Astrocyte of the hippocampus (primary cell): Measurements from ENCODE around the gene OSBPL2.
A peak's percentile ranks its signal among the peaks of the same experiment; 100 is the strongest.

ENCODE experiments used
- DNase-seq: peaks from one replicate; pipeline ENCODE4 v3.0.0; 2011; ENCODE audit warnings: low read depth, low spot score

The OSBPL2 gene

GRCh38 chr20:62237801-62238568, at the start of gene OSBPL2:
Gene OSBPL2 (plus strand): TSS chr20:62238521. CDS start chr20:62256185, 17,664 bp downstream.
- peak; percentile 100 for DNase-seq

GRCh38 chr20:62190639-62191411, 47.5 kb upstream of the OSBPL2 start:
- no peak for DNase-seq

DNA sequence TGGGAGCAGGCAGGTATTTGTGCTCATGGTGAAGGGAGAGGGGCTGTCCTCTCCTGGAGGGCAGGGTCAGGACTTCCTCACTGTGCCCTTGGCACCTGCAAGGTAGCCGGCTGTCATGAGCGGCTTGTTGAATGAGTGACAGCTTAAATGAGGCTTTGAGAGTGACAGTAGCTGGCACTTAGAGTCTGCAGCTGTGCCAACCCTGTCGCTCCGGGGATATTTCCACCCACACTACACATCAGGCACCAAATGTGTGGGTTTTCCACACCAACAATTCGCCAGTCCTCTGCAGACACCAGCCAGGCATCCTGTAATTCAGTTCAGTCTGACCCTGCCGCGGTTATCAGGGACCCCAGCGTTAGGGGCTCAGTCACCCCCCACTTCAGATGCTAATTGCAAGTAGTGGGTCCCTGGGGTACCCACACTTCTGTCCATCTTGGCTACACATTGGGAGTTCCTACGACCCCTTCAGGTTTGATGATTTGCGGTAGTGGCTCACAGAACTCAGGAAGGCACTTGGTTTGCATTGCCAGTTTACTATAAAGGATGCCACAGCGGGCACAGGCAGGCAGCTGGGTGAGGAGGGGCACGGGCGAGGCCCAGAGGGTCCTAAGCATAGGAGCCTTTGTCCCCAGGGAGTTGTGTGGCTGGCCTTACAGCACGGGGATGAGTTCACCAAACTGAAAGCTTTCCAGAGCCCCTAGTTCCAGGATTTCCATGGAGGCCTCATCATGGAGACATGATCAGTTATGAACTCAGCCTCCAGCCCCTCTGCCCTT, 46.4 kb upstream of the OSBPL2 start:
- DNase-seq: no peak

GRCh38 chr20:62192635-62193034, 45.7 kb upstream of the OSBPL2 start:
- no peak for DNase-seq

- no peak for DNase-seq
Measured at GRCh38 chr20:62193079-62194025, 45.0 kb upstream of the OSBPL2 start.

- no peak for DNase-seq
Measured at GRCh38 chr20:62195075-62195405, 43.3 kb upstream of the OSBPL2 start.

DNA sequence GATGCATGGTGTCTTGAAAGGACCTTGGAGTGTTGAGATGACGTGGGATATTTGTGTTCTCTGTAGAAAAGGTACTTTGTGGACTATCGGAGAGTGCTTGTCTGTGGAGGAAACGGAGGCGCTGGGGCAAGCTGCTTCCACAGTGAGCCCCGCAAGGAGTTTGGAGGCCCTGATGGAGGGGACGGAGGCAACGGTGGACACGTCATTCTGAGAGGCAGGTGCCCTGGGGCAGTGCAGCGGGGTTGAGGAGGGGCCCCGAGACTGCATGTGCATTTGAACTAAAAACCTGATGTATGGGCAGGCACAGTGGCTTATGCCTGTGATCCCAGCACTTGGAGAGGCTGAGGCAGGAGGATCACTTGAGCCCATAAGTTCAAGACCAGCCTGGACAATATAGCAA, 42.6 kb upstream of the OSBPL2 start:
- no peak for DNase-seq

DNA sequence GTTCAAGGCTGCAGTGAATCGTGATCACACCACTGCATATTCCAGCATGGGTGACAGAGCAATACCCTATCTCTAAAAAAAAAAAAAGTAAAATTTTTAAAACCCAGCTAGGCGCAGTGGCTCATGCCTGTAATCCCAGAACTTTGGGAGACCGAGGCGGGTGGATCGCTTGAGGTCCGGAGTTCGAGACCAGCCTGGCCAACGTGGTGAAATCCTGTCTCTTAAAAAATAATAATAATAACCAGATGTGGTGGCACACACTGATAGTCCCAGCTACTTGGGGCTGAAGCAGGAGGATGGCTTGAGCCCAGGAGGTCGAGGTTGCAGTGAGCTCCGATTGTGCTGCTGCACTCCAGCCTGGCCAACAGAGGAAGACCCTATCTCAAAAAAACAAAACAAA, 42.0 kb upstream of the OSBPL2 start:
- no peak for DNase-seq

- DNase-seq: no peak
Measured at GRCh38 chr20:62197311-62197710, 41.0 kb upstream of the OSBPL2 start.

DNA sequence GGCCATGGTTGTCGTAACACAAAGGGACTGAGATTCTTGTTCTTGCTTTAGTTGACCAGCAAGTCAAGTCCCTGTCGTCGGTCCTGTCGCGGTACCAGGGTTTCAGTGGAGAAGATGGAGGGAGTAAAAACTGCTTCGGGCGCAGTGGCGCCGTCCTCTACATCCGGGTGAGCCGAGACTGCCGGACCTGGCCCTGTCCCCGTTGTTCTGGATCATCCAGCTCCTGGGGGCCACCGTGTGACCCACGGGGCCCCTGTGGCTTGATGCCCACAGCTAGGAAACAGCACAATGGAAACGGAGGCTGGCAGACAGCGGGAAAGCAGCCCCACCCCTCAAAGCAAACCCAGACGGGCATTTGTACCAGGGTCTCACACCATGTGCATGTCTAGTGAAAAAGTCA, 40.5 kb upstream of the OSBPL2 start:
- no peak for DNase-seq

DNA sequence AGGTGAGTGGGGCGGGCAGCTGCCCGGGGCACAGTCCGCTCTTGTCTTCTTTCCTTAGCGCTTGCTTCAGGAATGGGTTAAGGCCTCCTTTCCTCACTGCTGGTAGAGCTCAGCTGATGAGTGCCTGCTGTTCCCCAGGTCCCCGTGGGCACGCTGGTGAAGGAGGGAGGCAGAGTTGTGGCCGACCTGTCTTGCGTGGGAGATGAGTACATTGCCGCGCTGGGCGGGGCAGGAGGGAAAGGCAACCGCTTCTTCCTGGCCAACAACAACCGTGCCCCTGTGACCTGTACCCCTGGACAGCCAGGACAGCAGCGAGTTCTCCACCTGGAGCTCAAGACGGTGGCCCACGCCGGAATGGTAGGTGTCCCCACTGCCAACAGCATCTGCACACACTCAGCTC, 39.8 kb upstream of the OSBPL2 start:
- DNase-seq: no peak

- no peak for DNase-seq
Measured at GRCh38 chr20:62198931-62199330, 39.4 kb upstream of the OSBPL2 start.

DNA sequence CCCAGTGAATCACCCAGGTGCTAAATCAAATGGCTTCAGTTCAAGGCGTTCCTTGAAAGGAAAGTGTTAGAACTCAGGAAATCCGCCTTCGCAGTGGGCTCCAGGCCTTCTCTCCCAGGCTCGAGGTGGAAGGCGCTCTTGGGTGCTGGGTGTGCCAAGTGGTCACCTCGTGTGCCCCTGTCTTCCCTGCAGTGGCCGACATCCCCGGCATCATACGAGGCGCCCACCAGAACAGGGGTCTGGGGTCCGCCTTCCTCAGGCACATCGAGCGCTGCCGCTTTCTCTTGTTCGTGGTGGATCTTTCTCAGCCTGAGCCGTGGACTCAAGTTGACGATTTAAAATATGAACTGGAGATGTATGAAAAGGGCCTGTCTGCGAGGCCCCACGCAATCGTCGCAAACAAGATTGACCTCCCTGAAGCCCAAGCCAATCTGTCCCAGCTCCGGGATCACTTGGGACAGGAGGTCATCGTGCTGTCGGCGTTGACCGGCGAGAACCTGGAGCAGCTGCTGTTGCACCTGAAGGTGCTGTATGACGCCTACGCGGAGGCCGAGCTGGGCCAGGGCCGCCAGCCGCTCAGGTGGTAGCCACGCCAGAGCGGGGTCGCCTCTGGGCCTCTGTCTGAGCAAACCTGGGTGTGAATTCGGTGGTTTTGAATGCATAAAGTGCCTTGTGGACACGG, 37.7 kb upstream of the OSBPL2 start:
- no peak for DNase-seq

DNA sequence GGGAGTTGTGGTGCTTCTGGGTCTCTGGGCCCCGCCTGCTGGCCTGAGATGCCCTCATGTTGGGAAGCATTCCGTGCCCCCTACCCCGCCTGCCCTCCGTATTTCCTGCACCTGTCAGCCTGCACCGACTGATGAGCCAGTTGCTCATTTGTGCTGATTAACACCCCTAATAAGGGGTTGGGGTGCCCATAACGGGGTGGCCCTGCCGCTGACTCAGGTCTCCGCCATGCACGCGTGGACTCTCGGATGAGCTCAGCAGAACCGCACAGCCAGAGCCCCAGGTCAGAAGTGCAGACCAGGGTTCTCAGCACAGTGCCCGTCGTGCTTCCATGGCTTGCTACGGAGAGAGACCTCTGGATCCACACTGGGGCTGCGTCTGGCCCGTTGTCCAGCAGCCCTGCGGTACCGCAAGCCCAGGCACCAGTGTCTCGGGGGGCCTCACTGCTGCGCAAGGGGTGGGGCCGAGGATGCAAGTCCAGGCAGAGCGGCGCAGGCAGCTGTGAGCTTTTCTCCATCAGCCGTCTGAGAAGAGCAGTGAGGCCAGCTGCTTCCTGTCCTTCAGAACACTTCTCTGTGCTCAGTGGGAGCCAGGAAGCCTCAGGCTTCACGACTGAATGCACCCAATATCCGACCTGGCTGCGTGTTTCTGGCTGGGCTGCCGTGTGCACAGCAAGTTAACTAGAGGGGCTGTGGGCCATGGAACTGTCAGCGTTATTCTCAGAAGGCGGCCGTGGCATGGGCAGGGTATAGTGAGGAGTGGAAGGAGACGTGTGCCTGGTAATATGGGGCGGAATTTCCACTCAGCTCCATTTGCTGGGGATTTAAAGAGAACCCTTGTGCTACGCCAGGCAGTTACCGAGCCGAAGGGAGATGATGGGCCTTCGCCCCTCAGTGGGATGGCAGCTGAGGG, 36.9 kb upstream of the OSBPL2 start:
- DNase-seq: no peak

GRCh38 chr20:62202083-62202395, 36.3 kb upstream of the OSBPL2 start:
- no peak for DNase-seq

- no peak for DNase-seq
Measured at GRCh38 chr20:62202676-62203377, 35.5 kb upstream of the OSBPL2 start.

DNA sequence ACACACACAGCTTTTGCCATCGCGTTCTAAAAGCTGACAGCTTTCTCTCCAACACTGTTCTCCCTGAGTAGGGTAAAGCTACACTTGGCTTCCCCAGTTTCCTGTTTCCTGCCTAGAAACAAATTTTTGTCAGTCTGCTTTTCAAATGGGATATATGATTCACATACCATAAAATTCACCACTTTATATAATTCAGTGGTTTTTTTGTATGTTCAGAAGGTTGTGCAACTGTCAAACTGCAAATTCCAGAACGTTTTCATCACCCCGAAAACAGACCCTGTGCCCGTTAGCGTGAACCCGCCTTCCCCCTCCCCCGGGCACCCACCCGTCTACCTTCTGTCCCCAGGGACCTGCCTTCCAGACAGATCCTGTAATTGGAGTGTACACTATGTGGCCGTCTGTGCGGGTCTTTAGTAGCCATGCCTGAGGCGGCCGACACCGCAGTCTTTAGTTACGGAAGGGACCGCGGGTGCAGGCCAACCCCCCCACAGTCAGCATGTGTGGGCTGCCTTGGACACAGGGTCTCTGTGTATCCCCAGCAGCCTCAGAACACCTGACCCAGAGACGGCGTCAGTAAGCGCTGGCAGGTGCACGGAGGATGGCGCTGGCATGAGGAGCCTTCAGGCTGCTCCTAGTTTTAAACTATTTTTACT, 34.8 kb upstream of the OSBPL2 start:
- DNase-seq: no peak

- no peak for DNase-seq
Measured at GRCh38 chr20:62205618-62206387, 32.5 kb upstream of the OSBPL2 start.
